Lower leg skin (tissue), 4 donors: ENCODE data around the gene ZNF385B. TPM values are rescaled to one million over a fixed set of nuclear protein-coding genes. Genes with fewer than 3 reads are reported as not detected.

Source experiments
- DNase-seq, 2 donors: peaks; one replicate each; pipeline ENCODE4 v3.0.0-alpha.2; 2019; ENCODE audit warnings: low spot score in 2 of 2
- H3K4me3 ChIP-seq: fragments of 200-600 bp; sonication (generic); 2 replicates; pipeline ENCODE4 v1.5.1; 2017; ENCODE audit warnings: mild to moderate bottlenecking, low read depth; ENCODE audit not compliant: poor library complexity, severe bottlenecking
- CTCF ChIP-seq, 3 donors: fragments of 450-650 bp; IDR thresholded peaks; one replicate each; pipeline ENCODE4 v1.5.1; 2016; ENCODE audit warnings: antibody characterized with exemption in 3 of 3, mild to moderate bottlenecking in 3 of 3, moderate library complexity in 2 of 3
- POLR2A ChIP-seq, 2 donors: fragments of 450-650 bp; IDR thresholded peaks; one replicate each; pipeline ENCODE4 v1.6.1; 2016 to 2017; ENCODE audit warnings: antibody characterized with exemption in 2 of 2, mild to moderate bottlenecking in 1 of 2, moderate library complexity in 1 of 2
- WGBS, 2 donors: methylation state at CpG; one replicate each; pipeline ENCODE4 v1.1.5; 2018; 5-methylcytosine and 5-hydroxymethylcytosine counted together
- intact Hi-C: fragments of 100-400 bp; cut with DNase I; formaldehyde crosslinking; loops from one replicate; pipeline ENCODE4 v1.15.0; 2023; ENCODE audit warnings: low total_unique reads
- total RNA-seq, 4 donors: library from RNA; depleted of rRNA; stranded (reverse); fragments of >200 nt; gene quantifications; one replicate each; pipeline ENCODE4 v1.1.0, GENCODE V29; 2016

Gene ZNF385B
- total RNA-seq, 4 donors from 2014 or later = 0.97 to 1.4 TPM; not detected in 2

GRCh38 chr2:179422037-179422643, 439.3 kb downstream of the ZNF385B start:
- intact Hi-C loops = no loop called here
- no peak overlapping the region for H3K4me3 ChIP-seq
- WGBS, 2 donors = 4 to 5% methylated on average over 5 of the region's 5 CpGs
- TF ChIP-seq CTCF (IDR thresholded peaks at IDR 0.05) = peak in 1 of 3 donors; percentile 14
- TF ChIP-seq POLR2A (IDR thresholded peaks at IDR 0.05) = no peak
- peak; percentile 68 to 94 for DNase-seq

- no peak for DNase-seq
- 58 to 73% methylated on average over 2 of the region's 2 CpGs for WGBS, 2 donors
- no peak overlapping the region for H3K4me3 ChIP-seq
- intact Hi-C loops = no loop called here
- TF ChIP-seq CTCF (IDR thresholded peaks at IDR 0.05) (no peak), POLR2A (IDR thresholded peaks at IDR 0.05) (no peak)
Measured at GRCh38 chr2:179417436-179417949, 443.9 kb downstream of the ZNF385B start.

GRCh38 chr2:179412112-179412511, 449.3 kb downstream of the ZNF385B start:
- TF ChIP-seq CTCF (IDR thresholded peaks at IDR 0.05) (no peak), POLR2A (IDR thresholded peaks at IDR 0.05) (no peak)
- intact Hi-C loops = no loop called here
- no peak for DNase-seq
- no peak overlapping the region for H3K4me3 ChIP-seq
- 66 to 70% methylated on average over 3 of the region's 3 CpGs for WGBS, 2 donors

GRCh38 chr2:179410552-179411356, 450.7 kb downstream of the ZNF385B start:
- H3K4me3 ChIP-seq = no peak overlapping the region
- intact Hi-C loops = no loop called here
- no peak for TF ChIP-seq POLR2A (IDR thresholded peaks at IDR 0.05)
- TF ChIP-seq CTCF (IDR thresholded peaks at IDR 0.05) = no peak
- WGBS, 2 donors = 38 to 40% methylated on average over 8 of the region's 8 CpGs
- DNase-seq = peak in 1 of 2 donors; percentile 17

GRCh38 chr2:179403624-179404023, 457.8 kb downstream of the ZNF385B start:
- intact Hi-C loops = no loop called here
- no peak overlapping the region for H3K4me3 ChIP-seq
- DNase-seq = no peak
- no peak for TF ChIP-seq POLR2A (IDR thresholded peaks at IDR 0.05)
- TF ChIP-seq CTCF (IDR thresholded peaks at IDR 0.05) = no peak
